Panc1 (cell line): ENCODE data around the gene TBC1D2B. TPM values are rescaled to one million over a fixed set of nuclear protein-coding genes. Genes with fewer than 3 reads are reported as not detected.

ENCODE experiments used
- ATAC-seq: fragments of 200-7000 bp; cut with Tn5 transposase; 2 replicates; pipeline ENCODE4 v1.9.1; 2020; ENCODE audit warnings: mild to moderate bottlenecking, moderate library complexity
- BruUV-seq: library from RNA; stranded (reverse); fragments of 400-500 nt; replicated peaks from 2 replicates; lab custom pipeline; 2021; lab: Mats Ljungman, UMichigan
- CTCF ChIA-PET: fragments of 300-600 bp; sonication (Branson Sonifier 250); formaldehyde crosslinking; loops from one replicate; lab custom pipeline; 2022; ENCODE audit warnings: antibody characterized with exemption; lab: Charles Lee
- POLR2A ChIA-PET: fragments of 300-600 bp; sonication (Branson Sonifier 250); formaldehyde crosslinking; loops from one replicate; lab custom pipeline; 2022; ENCODE audit warnings: antibody characterized with exemption; lab: Charles Lee
- DNase-seq: peaks from one replicate; pipeline ENCODE4 v3.0.0-alpha.2; 2010; ENCODE audit warnings: low read depth, low spot score
- H3K27ac ChIP-seq: 2 replicates; pipeline ENCODE4 v1.5.1; 2011; ENCODE audit warnings: mild to moderate bottlenecking, low read length, inconsistent platforms
- H3K27me3 ChIP-seq: fragments of 200-500 bp; sonication (Bioruptor generic); 2 replicates; pipeline ENCODE4 v1.6.0; 2014; ENCODE audit warnings: low read length, inconsistent platforms; ENCODE audit not compliant: control insufficient read depth, insufficient read depth
- H3K36me3 ChIP-seq: fragments of 200-500 bp; sonication (Bioruptor generic); 2 replicates; pipeline ENCODE4 v1.5.1; 2014; ENCODE audit warnings: inconsistent platforms, mild to moderate bottlenecking, low read length, moderate library complexity; ENCODE audit not compliant: control insufficient read depth, insufficient read depth
- H3K4me1 ChIP-seq: 2 replicates; pipeline ENCODE4 v1.5.1; 2011; ENCODE audit warnings: inconsistent platforms, mild to moderate bottlenecking, low read length, moderate library complexity; ENCODE audit not compliant: control insufficient read depth, insufficient read depth
- H3K4me3 ChIP-seq, 2 experiments: 2 replicates each; pipeline ENCODE4 v1.5.1; 2011 to 2012; ENCODE audit warnings: low read depth in 2 of 2, low read length in 2 of 2, mild to moderate bottlenecking in 2 of 2, inconsistent platforms in 1 of 2, moderate library complexity in 1 of 2
- H3K9me3 ChIP-seq: fragments of 200-500 bp; sonication (Bioruptor generic); 2 replicates; pipeline ENCODE4 v1.5.1; 2014; ENCODE audit warnings: low read depth, mild to moderate bottlenecking, inconsistent platforms, low read length, moderate library complexity; ENCODE audit not compliant: control insufficient read depth, insufficient read depth
- CTCF ChIP-seq: fragments of 450-650 bp; IDR thresholded peaks from 2 replicates; pipeline ENCODE4 v1.5.1; 2017; ENCODE audit warnings: mild to moderate bottlenecking
- POLR2AphosphoS5 ChIP-seq: IDR thresholded peaks from 2 replicates; pipeline ENCODE4 v1.6.1; 2012; ENCODE audit warnings: mild to moderate bottlenecking, low read depth, low read length, moderate library complexity
- REST ChIP-seq, 2 experiments: IDR thresholded peaks; 2 replicates each; pipeline ENCODE4 v1.6.1; 2011 to 2012; ENCODE audit warnings: low read depth in 2 of 2, control low read depth in 1 of 2, low read length in 1 of 2, mild to moderate bottlenecking in 1 of 2, moderate library complexity in 1 of 2; ENCODE audit not compliant: insufficient read depth in 1 of 2
- SIN3A ChIP-seq: IDR thresholded peaks from 2 replicates; pipeline ENCODE4 v1.6.1; 2012; ENCODE audit warnings: low read depth, mild to moderate bottlenecking, low read length, moderate library complexity, borderline replicate concordance; ENCODE audit not compliant: insufficient read depth
- TCF7L2 ChIP-seq: IDR thresholded peaks from 2 replicates; pipeline ENCODE4 v1.6.1; 2011; ENCODE audit warnings: mild to moderate bottlenecking, low read depth, low read length, inconsistent platforms
- in situ Hi-C: cut with HindIII; loops from 2 replicates; pipeline ENCODE4 v1.10.0; 2016; ENCODE audit warnings: low sequenced_read_pairs, low pct_unique_long_range_greater_than_20kb
- intact Hi-C: fragments of 100-400 bp; cut with micrococcal nuclease; formaldehyde crosslinking; loops from one replicate; pipeline ENCODE4 v1.10.0; 2022; ENCODE audit not compliant: unreplicated experiment
- total RNA-seq: library from RNA; stranded (reverse); gene quantifications from one replicate; pipeline ENCODE4 v1.2.1, GENCODE V29; 2021; ENCODE audit not compliant: unreplicated experiment

TBC1D2B gene
- total RNA-seq, 1 experiment from 2014 or later: 59.3 TPM

DNA sequence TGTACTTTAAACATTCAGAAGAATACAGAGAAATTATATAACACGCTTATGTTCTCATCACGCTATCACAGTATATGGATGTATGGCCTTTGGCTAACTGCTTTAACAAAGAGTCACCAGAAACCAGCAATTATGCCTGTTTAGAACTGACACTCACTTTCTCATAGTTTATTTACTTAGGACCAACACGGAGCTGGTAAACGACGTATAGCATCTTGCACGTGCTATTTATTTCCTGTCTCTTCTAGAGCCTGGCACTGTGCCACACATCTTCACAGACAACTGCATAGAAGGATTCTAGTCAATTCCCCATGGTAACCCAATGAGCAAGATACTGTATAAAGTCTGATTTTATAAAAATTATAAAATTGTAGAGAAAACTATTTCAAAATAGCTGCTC, 43.6 kb downstream of the TBC1D2B start:
- Histone ChIP-seq H3K4me1 (peaks cover 26% of the 10 kb centered on the region), H3K27ac (no peak overlapping the region), H3K9me3 (no peaks in the 10 kb centered on the region), H3K36me3 (peaks cover 4% of the 10 kb centered on the region), H3K4me3 (no peak overlapping the region), H3K27me3 (no peaks in the 10 kb centered on the region)
- ChIA-PET POLR2A (interaction anchor here (0.6 kb wide), 1 partner anchor 14 kb away, joined by 8 read pairs; no protein-coding TSS in a partner anchor), CTCF (no interaction called here)
- in situ Hi-C loops: no loop called here
- TF ChIP-seq SIN3A: no peak
- no peak for DNase-seq
- intact Hi-C loops: no loop called here
- no peak for ATAC-seq
- no TSS peak for BruUV-seq

GRCh38 chr15:78032671-78033070, 44.8 kb downstream of the TBC1D2B start:
- intact Hi-C loops: no loop called here
- in situ Hi-C loops: no loop called here
- no peak for TF ChIP-seq POLR2AphosphoS5
- TF ChIP-seq SIN3A: no peak
- no peak for TF ChIP-seq CTCF
- TF ChIP-seq TCF7L2: no peak
- no peak for TF ChIP-seq REST (IDR thresholded peaks at IDR 0.05; ENCODE audit: insufficient read depth in 1 of 2, low read depth in 2 of 2, low read length in 1 of 2)
- H3K27ac ChIP-seq: no peak overlapping the region
- no peaks in the 10 kb centered on the region for H3K9me3 ChIP-seq
- ATAC-seq (no peak), DNase-seq (no peak)
- peaks cover 6% of the 10 kb centered on the region; the same call in 1 of the 2 replicates for H3K36me3 ChIP-seq
- BruUV-seq: no TSS peak
- no peak overlapping the region for H3K4me3 ChIP-seq
- ChIA-PET CTCF (no interaction called here), POLR2A (no interaction called here)
- H3K27me3 ChIP-seq: no peaks in the 10 kb centered on the region
- peaks cover 26% of the 10 kb centered on the region for H3K4me1 ChIP-seq

DNA sequence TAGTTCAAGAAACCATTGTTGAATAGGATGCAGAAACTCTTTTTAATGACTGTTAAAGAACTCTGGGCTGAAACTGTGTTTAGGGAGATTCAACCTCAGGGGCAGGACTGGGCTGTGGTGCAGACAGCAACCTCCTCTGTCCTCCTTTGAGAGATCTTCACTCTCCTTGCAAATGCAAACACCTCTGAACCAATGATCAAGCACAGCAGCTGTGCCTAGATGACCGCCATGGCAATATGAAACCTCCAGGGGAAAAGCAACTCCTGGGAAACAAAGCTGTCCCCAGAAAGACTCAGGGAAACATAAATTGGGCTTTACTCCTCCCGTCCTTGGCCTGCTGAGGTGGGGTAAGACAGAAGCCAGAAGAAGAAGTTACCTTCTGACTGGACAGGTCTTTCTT, 52.6 kb downstream of the TBC1D2B start:
- in situ Hi-C loops (no loop called here), intact Hi-C loops (no loop called here)
- Histone ChIP-seq H3K36me3 (peaks cover 8% of the 10 kb centered on the region), H3K27ac (no peak overlapping the region), H3K27me3 (no peaks in the 10 kb centered on the region), H3K4me3 (no peak overlapping the region), H3K4me1 (no peaks in the 10 kb centered on the region), H3K9me3 (no peaks in the 10 kb centered on the region)
- TF ChIP-seq CTCF (no peak), REST (IDR thresholded peaks at IDR 0.05; ENCODE audit: insufficient read depth in 1 of 2, low read depth in 2 of 2, low read length in 1 of 2) (no peak), POLR2AphosphoS5 (no peak), TCF7L2 (no peak), SIN3A (no peak)
- BruUV-seq: no TSS peak
- ATAC-seq: no peak
- ChIA-PET CTCF (no interaction called here), POLR2A (no interaction called here)
- no peak for DNase-seq
